Measurements from ENCODE around the gene ZMIZ1.

- TF ChIP-seq CTCF (conservative IDR thresholded peaks at IDR 0.05; ENCODE audit: low read length) (no peak), EZH2phosphoT487 (IDR thresholded peaks at IDR 0.05; ENCODE audit: borderline replicate concordance) (no peak)
Measured at GRCh38 chr10:79256264-79256806, 187.6 kb downstream of the ZMIZ1 start.

Data from Loucy (cell line).